ENCODE measurements around the gene SP110.

GRCh38 chr2:230176996-230177395 is 42.8 kb downstream of the SP110 start:
- TF ChIP-seq, protein P1, sequence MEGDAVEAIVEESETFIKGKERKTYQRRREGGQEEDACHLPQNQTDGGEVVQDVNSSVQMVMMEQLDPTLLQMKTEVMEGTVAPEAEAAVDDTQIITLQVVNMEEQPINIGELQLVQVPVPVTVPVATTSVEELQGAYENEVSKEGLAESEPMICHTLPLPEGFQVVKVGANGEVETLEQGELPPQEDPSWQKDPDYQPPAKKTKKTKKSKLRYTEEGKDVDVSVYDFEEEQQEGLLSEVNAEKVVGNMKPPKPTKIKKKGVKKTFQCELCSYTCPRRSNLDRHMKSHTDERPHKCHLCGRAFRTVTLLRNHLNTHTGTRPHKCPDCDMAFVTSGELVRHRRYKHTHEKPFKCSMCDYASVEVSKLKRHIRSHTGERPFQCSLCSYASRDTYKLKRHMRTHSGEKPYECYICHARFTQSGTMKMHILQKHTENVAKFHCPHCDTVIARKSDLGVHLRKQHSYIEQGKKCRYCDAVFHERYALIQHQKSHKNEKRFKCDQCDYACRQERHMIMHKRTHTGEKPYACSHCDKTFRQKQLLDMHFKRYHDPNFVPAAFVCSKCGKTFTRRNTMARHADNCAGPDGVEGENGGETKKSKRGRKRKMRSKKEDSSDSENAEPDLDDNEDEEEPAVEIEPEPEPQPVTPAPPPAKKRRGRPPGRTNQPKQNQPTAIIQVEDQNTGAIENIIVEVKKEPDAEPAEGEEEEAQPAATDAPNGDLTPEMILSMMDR (IDR thresholded peaks at IDR 0.05): no peak
- no peak for TF ChIP-seq EZH2 (IDR thresholded peaks at IDR 0.05; ENCODE audit: borderline replicate concordance, insufficient read depth, low read depth, low read length, poor library complexity, severe bottlenecking)

All from B cell (primary cell).